SK-N-MC (cell line): Measurements from ENCODE around the gene CD46.

Experiments used
- EZH2 ChIP-seq: fragments of 200-600 bp; sonication (generic); IDR thresholded peaks from one replicate; pipeline ENCODE4 v1.6.1; 2017; ENCODE audit warnings: antibody characterized with exemption
- POLR2AphosphoS5 ChIP-seq: IDR thresholded peaks from 2 replicates; pipeline ENCODE4 v1.6.1; 2012; ENCODE audit warnings: mild to moderate bottlenecking, low read depth, low read length, borderline replicate concordance

DNA sequence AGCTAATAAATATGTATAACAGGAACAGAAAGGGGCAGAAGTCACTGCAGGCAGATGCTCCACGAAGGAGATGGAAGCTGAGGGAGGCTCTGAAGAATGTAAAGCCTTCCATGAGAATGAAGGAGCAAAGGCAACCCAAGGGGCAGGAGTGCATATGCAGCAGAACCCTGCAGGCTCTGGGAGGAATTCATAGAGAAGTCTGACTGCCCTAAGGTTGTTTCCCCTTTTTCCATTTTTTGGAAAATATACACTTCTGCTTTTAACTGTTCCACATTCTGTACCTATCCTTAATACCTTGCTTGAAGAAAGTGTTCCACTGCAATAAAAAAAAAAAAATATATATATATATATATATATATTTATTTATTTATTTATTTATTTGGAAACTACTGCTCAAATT lies 89.4 kb downstream of the CD46 start:
- TF ChIP-seq POLR2AphosphoS5 (no peak), EZH2 (no peak)
